ENCODE results near the gene POMT2.
"Not testable (repeated sequence)": the region's sequence is repeated elsewhere in the genome, so short reads cannot be mapped to it uniquely, and the experiment has no call there.

The POMT2 gene

GRCh38 chr14:77324816-77325745, 4.4 kb upstream of the POMT2 start:
- DNase-seq (ENCODE audit: low spot score), result no peak

- no peak for DNase-seq (ENCODE audit: low spot score)
These were observed 3.6 kb upstream of the POMT2 start for GRCh38 chr14:77324289-77324688.

GRCh38 chr14:77323571-77323970, 2.9 kb upstream of the POMT2 start:
- no peak for DNase-seq (ENCODE audit: low spot score)

- DNase-seq (ENCODE audit: low spot score), result no peak
These were observed 2.3 kb upstream of the POMT2 start for GRCh38 chr14:77322951-77323350.

- no peak for DNase-seq (ENCODE audit: low spot score)
These were observed 1.7 kb upstream of the POMT2 start for GRCh38 chr14:77322250-77322902.

GRCh38 chr14:77319422-77319821, 1.3 kb downstream of the POMT2 start:
- peak; percentile 79 for DNase-seq (ENCODE audit: low spot score)

- DNase-seq (ENCODE audit: low spot score), result not testable (repeated sequence)
These were observed 1.9 kb downstream of the POMT2 start for GRCh38 chr14:77318756-77319155.

GRCh38 chr14:77318006-77318553, 2.6 kb downstream of the POMT2 start:
- DNase-seq (ENCODE audit: low spot score), result no peak

- no peak for DNase-seq (ENCODE audit: low spot score)
These were observed 3.8 kb downstream of the POMT2 start for GRCh38 chr14:77316872-77317301.

- no peak for DNase-seq (ENCODE audit: low spot score)
These were observed 4.5 kb downstream of the POMT2 start for GRCh38 chr14:77316195-77316505.

- DNase-seq (ENCODE audit: low spot score), result no peak
These were observed 5.9 kb downstream of the POMT2 start for GRCh38 chr14:77314539-77315457.

GRCh38 chr14:77314043-77314442, 6.6 kb downstream of the POMT2 start:
- peak; percentile 85 for DNase-seq (ENCODE audit: low spot score)

- no peak for DNase-seq (ENCODE audit: low spot score)
These were observed 7.3 kb downstream of the POMT2 start for GRCh38 chr14:77313371-77313770.

- DNase-seq (ENCODE audit: low spot score), result no peak
These were observed 9.5 kb downstream of the POMT2 start for GRCh38 chr14:77311217-77311616.

GRCh38 chr14:77310026-77310425, 10.7 kb downstream of the POMT2 start:
- no peak for DNase-seq (ENCODE audit: low spot score)

- no peak for DNase-seq (ENCODE audit: low spot score)
These were observed 11.6 kb downstream of the POMT2 start for GRCh38 chr14:77309131-77309530.

- DNase-seq (ENCODE audit: low spot score), result peak; percentile 38
These were observed 13.7 kb downstream of the POMT2 start for GRCh38 chr14:77306851-77307496.

GRCh38 chr14:77306416-77306815, 14.3 kb downstream of the POMT2 start:
- no peak for DNase-seq (ENCODE audit: low spot score)

GRCh38 chr14:77305696-77306095, 15.0 kb downstream of the POMT2 start:
- DNase-seq (ENCODE audit: low spot score), result no peak

- DNase-seq (ENCODE audit: low spot score), result peak; percentile 97
These were observed 17.1 kb downstream of the POMT2 start for GRCh38 chr14:77303417-77304156.

GRCh38 chr14:77302926-77303325, 17.8 kb downstream of the POMT2 start:
- peak; percentile 89 for DNase-seq (ENCODE audit: low spot score)

Data from kidney tubule cell (primary cell).